ENCODE results near the gene ERICH6.

GRCh38 chr3:150749255-150749654 is 45.5 kb upstream of the ERICH6 start:
- no peak for TF ChIP-seq CTCF (IDR thresholded peaks at IDR 0.05; ENCODE audit: low read depth, low read length, poor library complexity, severe bottlenecking)
- no peak for TF ChIP-seq EZH2phosphoT487 (IDR thresholded peaks at IDR 0.05; ENCODE audit: borderline replicate concordance, low read length)
